Measurements from ENCODE around the gene DDB1. TPM values are rescaled to one million over a fixed set of nuclear protein-coding genes. Genes with fewer than 3 reads are reported as not detected.

DDB1 gene
- total and polyA plus RNA-seq, 2 of the 13 experiments (the other 11 are each of a cell fraction or from before 2014, with no cell fraction given) = 217 to 266 TPM

GRCh38 chr11:61332797-61333549, at the start of gene DDB1, which contains the start of gene TKFC (continued):
- TF ChIP-seq ZSCAN9 (CRISPR knock-in tag; IDR thresholded peaks at IDR 0.05; ENCODE audit: borderline replicate concordance) (peak; percentile 84), ZNF619 (CRISPR knock-in tag; IDR thresholded peaks at IDR 0.05) (peak; percentile 58; the same call in 1 of the 2 replicates), MATR3 (CRISPR knock-in tag; IDR thresholded peaks at IDR 0.05) (no peak), ZNF251 (CRISPR knock-in tag; IDR thresholded peaks at IDR 0.05) (no peak), THRA (CRISPR knock-in tag; IDR thresholded peaks at IDR 0.05; ENCODE audit: borderline replicate concordance) (peak; percentile 81), ZNF275 (CRISPR knock-in tag; IDR thresholded peaks at IDR 0.05; ENCODE audit: borderline replicate concordance) (no peak), ZNF597 (CRISPR knock-in tag; IDR thresholded peaks at IDR 0.05) (no peak), CHD2 (IDR thresholded peaks at IDR 0.05; ENCODE audit: low read depth, low read length) (0 out of 2 replicates have a peak, but pooled peaks have one; percentile 30), RBAK (CRISPR knock-in tag; IDR thresholded peaks at IDR 0.05) (no peak), ZNF550 (CRISPR knock-in tag; IDR thresholded peaks at IDR 0.05; ENCODE audit: borderline replicate concordance) (0 out of 2 replicates have a peak, but pooled peaks have one; percentile 20), TFAP4 (IDR thresholded peaks at IDR 0.05; ENCODE audit: borderline replicate concordance, low read depth) (peak; percentile 82; the same call in 1 of the 2 replicates), ZNF12 (CRISPR knock-in tag; IDR thresholded peaks at IDR 0.05) (no peak), WIZ (CRISPR knock-in tag; IDR thresholded peaks at IDR 0.05) (no peak), ZNF800 (CRISPR knock-in tag; IDR thresholded peaks at IDR 0.05) (no peak; the same call in 1 of the 2 replicates), ZNF777 (CRISPR knock-in tag; IDR thresholded peaks at IDR 0.05) (0 out of 2 replicates have a peak, but pooled peaks have one; percentile 12), PHF21A (CRISPR knock-in tag; IDR thresholded peaks at IDR 0.05) (no peak), ATF3 (CRISPR knock-in tag; IDR thresholded peaks at IDR 0.05) (peak; percentile 42), CREB3 (CRISPR knock-in tag; IDR thresholded peaks at IDR 0.05) (0 out of 2 replicates have a peak, but pooled peaks have one; percentile 26), JARID2 (CRISPR knock-in tag; IDR thresholded peaks at IDR 0.05; ENCODE audit: insufficient replicate concordance) (peak; percentile 44)
